Stimulated activated CD8-positive, alpha-beta memory T cell treated with anti-CD3 and anti-CD28 coated beads, Interleukin-2, amount 100 ng/mL, for 48 hours (primary cell): ENCODE measurements around the gene PPARD.

Experiments
- DNase-seq, 2 donors: peaks; one replicate each; pipeline ENCODE4 v3.0.0-alpha.2; 2020; ENCODE audit warnings: low read depth in 2 of 2

Gene PPARD

GRCh38 chr6:35468980-35469750 is 126.8 kb downstream of the PPARD start:
- DNase-seq = no peak

GRCh38 chr6:35469751-35470662 is 127.6 kb downstream of the PPARD start:
- DNase-seq = no peak

DNA sequence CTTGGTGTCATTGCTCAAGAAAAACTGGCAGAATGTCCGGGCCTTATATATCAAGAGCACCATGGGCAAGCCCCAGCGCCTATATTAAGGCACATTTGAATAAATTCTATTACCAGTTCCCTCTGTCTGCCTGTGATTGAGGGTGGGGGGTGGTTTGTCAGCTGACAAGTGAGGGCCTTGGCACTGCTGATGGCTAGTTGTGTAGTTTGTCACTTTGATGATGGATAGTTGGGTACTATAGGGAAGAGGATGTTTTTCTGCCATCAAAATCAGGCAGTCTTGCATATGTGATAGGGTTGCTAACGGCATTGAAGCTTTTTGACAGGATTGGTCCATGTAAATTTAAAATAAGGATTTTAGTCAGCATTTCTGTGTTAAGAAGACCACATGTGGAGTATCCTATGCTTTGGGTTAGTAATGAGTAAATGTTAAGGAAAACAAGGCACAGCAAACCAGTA is 128.3 kb downstream of the PPARD start:
- DNase-seq = no peak

DNA sequence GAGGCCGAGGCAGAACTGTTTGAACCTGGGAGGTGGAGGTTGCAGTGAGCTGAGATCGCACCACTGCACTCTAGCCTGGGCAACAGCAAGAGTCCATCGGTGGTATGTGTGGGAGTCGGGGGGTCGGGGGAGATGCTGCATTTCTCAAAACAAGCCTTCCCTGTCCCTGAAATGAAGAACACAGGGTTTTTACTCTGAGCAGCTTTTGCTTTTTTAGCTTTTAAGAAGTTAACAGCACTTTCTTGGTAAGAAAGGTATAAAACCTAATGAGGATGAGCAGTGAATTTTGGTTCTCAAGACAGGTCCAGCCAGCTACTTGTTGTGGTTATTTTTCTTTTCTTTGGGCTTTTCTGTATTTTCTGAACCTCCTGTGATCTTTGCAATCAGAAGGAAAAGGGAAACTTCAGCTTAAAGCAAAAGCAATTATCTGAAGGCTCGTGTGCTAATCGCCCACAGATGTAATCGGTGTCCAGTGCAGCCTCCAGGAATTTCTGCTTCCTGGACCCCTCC is 129.5 kb downstream of the PPARD start:
- no peak for DNase-seq

DNA sequence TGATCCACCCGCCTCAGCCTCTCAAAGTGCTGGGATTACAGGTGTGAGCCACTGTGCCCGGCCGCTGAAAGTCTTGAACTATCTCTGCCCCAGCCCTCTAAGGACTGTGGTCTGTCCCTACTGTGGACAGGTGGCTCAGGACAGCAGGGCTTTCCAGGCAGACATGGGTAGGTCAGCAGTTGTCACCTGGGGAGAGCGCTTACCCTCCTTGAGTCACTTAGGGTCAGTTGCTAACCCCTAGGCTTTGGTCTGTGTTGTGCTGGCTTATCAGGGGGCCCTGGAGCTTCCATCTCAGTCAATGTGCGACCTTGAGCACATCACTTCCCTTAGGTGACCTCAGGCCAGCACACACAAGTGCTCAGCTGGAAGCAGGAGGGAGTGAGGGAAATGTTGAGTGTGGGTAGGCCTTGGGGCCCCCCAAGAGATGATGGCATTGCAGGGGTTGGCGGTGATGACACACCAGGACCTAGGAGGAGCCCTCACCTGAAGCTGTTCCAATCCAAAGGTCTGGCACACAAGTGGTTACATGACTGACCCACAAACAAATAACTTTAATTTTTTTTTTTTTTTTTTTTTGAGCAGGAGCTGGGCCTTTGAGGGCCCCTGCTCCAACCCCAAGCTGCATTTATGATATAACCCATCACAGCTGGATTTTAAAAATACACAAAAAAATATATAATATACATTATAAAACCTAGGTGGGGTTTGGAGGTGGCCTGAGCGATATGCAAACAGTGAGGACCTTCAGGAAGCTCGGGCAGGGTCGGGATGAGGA is 130.9 kb downstream of the PPARD start:
- no peak for DNase-seq

DNA sequence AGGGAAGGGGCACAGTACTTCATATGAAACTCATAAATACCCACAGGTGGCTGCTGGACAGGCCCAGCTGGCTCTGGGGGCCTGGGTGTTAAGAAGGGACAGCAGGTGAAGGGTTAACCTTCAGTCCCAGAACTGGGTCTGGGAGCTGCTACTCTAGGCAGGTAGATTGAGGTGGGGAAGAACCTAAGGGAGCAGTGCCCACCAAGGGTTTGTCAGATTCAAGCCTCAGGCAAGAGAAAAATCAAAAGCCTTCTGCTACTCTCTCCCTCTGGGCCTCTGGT is 131.4 kb downstream of the PPARD start:
- DNase-seq = no peak

DNA sequence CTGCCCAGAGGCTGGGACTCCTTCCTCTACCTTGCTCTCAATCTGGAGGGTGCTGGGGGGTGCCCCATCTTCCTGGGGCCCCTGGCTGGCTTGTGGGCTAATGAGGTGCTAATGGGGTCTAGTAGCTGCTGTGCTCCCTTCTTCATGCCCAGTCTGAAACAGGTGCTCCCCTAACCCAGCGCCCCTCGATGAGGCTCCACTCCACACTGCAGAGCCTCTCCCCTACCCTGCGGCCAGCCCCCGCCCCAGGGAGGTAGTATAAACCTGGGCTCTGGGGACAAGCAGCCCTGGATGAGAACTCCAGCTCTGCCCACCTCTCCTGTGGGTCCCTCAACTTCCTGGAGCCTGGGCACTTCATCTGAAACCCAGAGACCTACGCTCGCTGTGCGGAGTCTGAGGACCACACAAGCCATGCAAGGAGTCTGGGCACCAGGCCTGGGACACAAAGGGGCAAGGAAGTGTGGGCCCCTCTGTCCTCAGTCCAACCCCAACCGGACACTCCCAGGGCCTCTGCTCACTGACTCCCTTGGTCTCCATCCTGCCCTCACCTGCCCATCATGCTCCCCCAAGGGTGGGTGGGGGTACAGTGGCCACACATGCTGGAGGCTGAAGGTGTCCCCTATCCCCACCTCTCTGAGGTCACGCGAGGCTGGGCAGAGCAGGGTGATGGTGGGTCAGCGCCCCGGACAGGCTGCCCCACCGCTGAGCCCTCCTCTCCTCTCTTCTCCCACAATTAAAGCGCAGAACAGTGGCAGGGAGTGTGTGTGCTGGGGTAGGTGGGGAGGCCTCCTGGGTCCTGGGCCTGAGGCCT is 132.0 kb downstream of the PPARD start:
- no peak for DNase-seq

DNA sequence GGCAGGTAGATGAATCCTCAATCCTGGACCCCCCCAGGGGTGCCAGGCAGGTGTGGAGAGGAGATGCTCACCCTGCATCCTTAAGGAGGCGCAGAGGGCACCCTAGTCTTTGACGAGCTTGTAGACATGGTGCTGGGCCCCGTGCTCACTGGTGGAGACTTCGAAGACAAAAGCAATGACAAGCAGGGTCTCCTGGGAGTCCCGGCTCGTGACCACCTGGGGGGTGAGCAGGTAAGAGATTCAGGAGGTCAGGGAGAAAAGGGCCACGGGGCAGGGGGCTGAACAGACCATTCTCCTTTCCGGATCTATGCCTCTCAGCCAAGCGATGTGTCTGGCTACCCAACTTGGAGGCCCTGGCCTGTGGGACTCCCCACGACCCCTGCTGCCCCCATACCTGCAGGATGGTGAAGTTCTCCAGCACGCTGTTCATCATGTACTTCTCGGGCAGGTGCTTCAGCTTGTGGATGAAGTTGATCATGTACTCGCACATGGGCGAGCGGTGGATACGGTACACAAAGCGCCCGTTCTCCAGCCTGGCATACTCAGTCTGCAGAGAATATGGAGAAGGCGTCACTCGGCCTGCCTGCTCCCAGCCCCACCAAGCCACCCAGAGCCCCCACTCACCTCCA is 132.7 kb downstream of the PPARD start:
- DNase-seq = no peak

GRCh38 chr6:35475573-35475972 is 133.2 kb downstream of the PPARD start:
- no peak for DNase-seq

DNA sequence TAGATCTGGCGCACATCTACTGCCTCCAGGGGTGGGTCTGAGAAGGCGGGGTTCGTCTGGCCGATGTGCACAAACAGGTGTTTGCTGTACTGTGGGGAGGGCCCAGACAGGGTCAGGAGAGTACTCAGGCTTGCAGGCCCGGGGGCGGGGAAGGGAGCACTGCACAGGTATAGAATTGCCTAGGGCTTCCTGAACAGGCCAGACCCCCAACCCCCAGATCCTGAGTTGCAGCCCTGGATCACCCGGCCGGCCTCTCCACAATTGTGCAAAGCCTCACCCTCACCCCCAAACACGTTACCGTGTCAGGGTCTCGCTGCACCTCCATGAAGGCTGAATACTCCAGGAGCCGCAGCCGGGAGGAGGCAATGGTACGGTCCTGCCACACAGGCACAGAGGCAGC is 133.6 kb downstream of the PPARD start:
- no peak for DNase-seq

- no peak for DNase-seq
These were observed 134.7 kb downstream of the PPARD start for GRCh38 chr6:35477028-35477427.
